ENCODE data around the gene MSH5.
A peak's percentile ranks its signal among the peaks of the same experiment; 100 is the strongest.

MSH5 gene

GRCh38 chr6:31763619-31763940 lies 23.8 kb downstream of the MSH5 start:
- Histone ChIP-seq H3K9me3 (no peaks in the 10 kb centered on the region), H3K27me3 (no peaks in the 10 kb centered on the region), H3K4me3 (ENCODE audit: low read depth, low read length) (no peak overlapping the region), H3K36me3 (no peaks in the 10 kb centered on the region), H3K4me1 (no peaks in the 10 kb centered on the region)
- TF ChIP-seq CTCF (IDR thresholded peaks at IDR 0.05; ENCODE audit: low read depth, low read length) = no peak
- no peak for DNase-seq

GRCh38 chr6:31764198-31764597 lies 24.4 kb downstream of the MSH5 start:
- no peak for DNase-seq
- TF ChIP-seq CTCF (IDR thresholded peaks at IDR 0.05; ENCODE audit: low read depth, low read length) = no peak
- H3K4me3 ChIP-seq (ENCODE audit: low read depth, low read length) = no peak overlapping the region
- no peaks in the 10 kb centered on the region for H3K9me3 ChIP-seq
- H3K4me1 ChIP-seq = no peaks in the 10 kb centered on the region
- H3K36me3 ChIP-seq = no peaks in the 10 kb centered on the region
- H3K27me3 ChIP-seq = no peaks in the 10 kb centered on the region

DNA sequence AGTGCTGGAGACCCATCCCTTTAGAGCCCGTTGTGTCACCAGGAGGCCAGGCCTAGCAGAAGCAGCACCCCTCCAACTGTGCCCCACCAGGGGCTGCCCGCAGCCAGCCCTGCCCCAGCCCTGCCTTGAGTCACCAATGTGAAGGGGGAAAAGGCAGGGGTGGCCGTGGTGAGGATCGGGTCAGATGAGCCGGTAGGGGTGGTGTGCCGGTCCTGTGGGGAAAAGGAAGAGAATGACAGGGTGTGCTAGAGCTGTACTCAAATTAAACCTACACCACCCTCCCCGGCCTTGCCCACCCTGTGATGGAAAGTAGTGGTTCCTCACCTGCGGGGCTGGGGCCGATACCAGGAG lies 25.7 kb downstream of the MSH5 start:
- no peaks in the 10 kb centered on the region for H3K36me3 ChIP-seq
- DNase-seq = no peak
- no peaks in the 10 kb centered on the region for H3K27me3 ChIP-seq
- H3K4me3 ChIP-seq (ENCODE audit: low read depth, low read length) = no peak overlapping the region
- H3K9me3 ChIP-seq = no peaks in the 10 kb centered on the region
- no peak for TF ChIP-seq CTCF (IDR thresholded peaks at IDR 0.05; ENCODE audit: low read depth, low read length)
- H3K4me1 ChIP-seq = no peaks in the 10 kb centered on the region

DNA sequence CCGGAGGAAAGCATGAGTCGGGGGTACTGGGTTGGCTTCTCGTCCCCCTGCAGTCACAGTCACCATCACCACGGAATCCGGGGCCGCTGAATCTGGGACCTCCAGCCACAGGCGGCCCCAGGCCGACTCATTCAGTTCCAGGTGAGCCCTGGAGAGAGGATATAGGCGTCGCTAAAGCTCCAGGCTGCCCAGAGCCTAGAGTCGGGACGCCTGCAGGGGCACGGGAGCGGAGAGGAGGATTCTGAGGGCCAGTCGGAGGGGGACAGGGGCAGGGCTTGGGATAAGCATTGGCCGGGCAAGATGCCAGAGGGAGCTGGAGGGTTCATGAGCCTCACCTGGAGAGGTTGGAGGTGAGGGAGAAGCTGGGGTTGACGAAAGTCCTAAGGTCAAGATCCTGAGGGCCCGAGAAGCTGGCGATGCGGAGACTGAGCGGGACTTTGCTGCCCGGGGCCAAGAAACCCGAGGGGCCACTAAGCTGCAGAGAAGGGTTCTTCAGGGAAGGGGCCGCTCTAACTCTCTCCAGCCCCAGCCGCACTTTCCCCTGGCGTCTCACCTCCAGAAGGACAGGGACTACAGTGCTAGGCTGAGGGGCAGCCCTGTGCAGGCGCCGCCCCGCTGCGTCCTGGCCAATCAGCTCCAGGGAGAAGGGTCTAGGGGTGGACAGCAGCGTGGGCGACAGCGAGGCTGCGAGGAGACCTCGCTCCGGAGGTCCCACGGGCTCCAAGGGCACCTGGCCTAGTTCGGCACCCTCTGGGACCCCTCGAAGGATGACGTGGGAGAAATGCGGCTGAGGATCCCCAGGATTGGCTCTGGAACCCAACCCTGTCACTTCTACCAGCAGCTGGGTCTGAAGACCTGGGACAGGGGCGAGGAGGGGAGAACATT lies 26.3 kb downstream of the MSH5 start:
- H3K4me3 ChIP-seq (ENCODE audit: low read depth, low read length) = peak overlapping the region; percentile 44
- no peaks in the 10 kb centered on the region for H3K36me3 ChIP-seq
- no peaks in the 10 kb centered on the region for H3K9me3 ChIP-seq
- no peaks in the 10 kb centered on the region for H3K27me3 ChIP-seq
- no peak for TF ChIP-seq CTCF (IDR thresholded peaks at IDR 0.05; ENCODE audit: low read depth, low read length)
- no peaks in the 10 kb centered on the region for H3K4me1 ChIP-seq
- DNase-seq = peak; percentile 66

DNA sequence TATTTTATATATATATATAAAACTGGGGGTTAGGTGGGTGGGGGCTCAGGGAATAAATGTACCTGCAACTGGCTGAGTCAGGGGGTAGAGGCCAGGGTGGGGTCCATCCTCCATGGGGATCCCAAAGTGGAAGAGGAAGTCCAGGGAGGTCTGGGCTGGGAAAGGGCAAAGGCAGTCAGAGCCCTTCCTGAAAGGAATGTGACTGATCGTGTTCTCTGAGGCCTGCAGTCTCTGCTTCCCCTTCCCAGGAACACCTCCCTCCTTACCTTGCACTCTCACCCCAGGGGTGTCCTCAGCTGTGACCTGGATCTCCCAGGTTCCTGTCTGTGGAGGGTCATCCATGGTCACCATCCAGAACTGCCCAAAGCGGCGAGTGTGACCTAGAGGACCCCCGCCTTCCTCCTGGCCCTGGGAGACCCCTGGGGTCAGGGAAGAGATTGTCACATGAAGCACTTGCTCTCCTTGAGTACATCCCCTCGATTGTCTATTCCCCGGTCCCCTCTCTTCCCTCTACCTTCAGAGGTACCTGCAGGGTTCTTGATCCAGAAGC lies 27.4 kb downstream of the MSH5 start:
- Histone ChIP-seq H3K9me3 (no peaks in the 10 kb centered on the region), H3K4me1 (no peaks in the 10 kb centered on the region), H3K4me3 (ENCODE audit: low read depth, low read length) (no peak overlapping the region), H3K27me3 (no peaks in the 10 kb centered on the region), H3K36me3 (no peaks in the 10 kb centered on the region)
- TF ChIP-seq CTCF (IDR thresholded peaks at IDR 0.05; ENCODE audit: low read depth, low read length) = no peak
- no peak for DNase-seq

All from BE2C (cell line).